NCI-H2029 (cell line): ENCODE measurements around the gene CFAP47.
A peak's percentile ranks its signal among the peaks of the same experiment; 100 is the strongest.
"Not testable (repeated sequence)": the region's sequence is repeated elsewhere in the genome, so short reads cannot be mapped to it uniquely, and the experiment has no call there.

Experiments used
- DNase-seq: peaks from one replicate; lab custom pipeline; 2025; lab: John Stamatoyannopoulos, UW

Gene CFAP47, protein sequence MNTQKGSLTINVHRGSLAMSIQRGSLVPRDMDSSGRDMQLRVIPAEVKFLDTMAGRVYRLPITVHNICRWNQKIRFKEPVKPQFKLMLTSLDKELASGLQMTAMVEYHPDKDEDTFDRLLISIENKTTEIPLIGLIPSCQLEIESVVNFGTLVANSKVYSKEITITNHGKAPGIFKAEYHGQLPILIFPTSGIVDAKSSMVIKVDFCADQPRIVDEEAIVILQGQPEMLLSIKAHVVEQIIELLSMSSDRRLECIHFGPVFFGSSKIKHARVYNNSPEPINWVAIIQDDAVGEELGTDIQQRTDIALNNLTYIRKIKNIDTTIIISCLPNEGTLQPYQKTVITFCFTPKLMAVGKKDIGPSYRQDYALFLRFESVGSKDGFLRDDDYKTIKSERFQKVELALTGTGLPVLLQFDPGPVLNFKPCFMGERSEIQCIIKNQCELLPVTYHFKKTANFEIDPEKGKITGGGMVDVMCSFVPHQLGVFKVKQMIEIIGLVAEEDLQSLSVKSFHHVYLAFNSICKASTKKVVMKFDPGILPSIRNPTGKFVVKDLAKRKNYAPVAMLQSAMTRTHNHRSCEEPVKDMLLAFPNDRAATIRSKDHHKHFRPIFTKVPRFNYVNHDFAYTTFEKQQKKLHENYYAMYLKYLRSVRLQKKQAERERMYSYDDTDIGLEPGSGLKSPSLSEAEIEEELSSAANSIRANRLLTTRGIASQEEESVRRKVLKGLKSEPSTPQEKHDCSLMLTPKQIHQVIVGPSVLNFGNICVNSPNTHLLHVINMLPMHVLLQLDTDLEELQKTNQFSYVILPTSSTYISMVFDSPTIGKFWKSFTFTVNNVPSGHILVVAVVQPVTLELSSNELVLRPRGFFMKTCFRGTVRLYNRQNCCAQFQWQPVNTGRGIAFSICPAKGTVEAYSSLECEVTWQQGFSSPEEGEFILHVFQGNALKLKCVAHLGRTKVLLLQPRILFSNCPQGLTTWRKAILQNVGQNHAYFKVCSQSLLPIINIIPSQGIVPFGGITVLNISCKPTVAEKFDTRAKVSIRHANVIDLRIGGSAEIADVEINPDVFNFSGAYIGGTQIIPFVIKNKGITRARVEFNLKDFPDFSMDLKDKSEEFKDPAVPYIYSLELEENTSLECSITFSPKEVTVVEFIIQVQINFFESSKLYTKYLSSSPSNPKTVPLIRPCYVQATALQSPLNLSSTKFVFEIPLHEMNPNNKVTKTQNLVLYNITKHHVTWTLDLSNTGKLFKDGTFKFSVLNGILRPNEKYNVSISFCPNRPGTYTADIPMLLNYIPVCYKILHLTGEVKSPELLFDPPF (N-terminal part only)

GRCh38 chrX:35919536-35920309, at the start of gene CFAP47:
Gene CFAP47 (plus strand): TSS chrX:35919734. CDS start chrX:35919800, 66 bp downstream.
- peak; percentile 43 for DNase-seq

DNA sequence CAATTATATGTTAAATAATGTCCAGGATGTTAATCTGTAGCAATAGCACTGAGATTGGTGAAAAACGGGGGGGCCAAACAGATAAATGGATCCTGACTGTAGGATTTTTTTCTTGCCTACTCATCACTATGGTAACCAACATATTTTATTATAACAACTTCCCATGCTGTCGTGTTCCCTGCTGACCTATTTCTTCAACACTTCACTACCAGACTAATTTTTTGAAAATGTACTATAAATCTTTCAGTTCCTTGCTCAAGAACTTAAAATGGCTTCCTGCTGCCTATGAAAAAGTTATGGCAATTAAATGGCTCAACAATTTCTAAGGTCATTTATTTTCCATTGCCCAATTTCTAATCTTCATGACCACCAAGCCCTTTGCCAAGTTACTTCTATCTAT, 38.9 kb upstream of the CFAP47 start:
- no peak for DNase-seq

- no peak for DNase-seq
Measured at GRCh38 chrX:35886135-35886534, 33.4 kb upstream of the CFAP47 start.

DNA sequence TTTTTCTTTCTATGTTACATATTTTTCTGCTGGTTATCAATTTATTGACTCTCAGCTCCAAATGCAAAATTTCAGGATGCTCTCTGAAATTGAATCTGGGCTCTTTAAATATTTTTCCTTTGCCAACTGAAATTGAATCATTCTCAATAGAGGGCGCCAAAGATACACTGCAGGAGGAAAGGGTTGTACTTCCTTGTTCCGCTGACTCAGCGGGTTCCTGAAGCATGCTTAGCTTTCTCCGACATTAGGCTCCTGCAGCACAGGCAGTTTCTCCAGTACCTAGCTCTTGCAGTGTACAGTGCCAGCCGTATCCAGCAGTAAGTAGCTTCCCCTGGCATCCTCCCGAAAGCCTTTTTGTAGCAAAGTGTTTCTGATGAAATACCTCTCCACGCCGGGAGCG, 28.8 kb upstream of the CFAP47 start:
- peak; percentile 53 for DNase-seq

GRCh38 chrX:35986816-35987215, 67.3 kb downstream of the CFAP47 start:
- not testable (repeated sequence) for DNase-seq

GRCh38 chrX:36007207-36007606, 87.7 kb downstream of the CFAP47 start:
- no peak for DNase-seq

DNA sequence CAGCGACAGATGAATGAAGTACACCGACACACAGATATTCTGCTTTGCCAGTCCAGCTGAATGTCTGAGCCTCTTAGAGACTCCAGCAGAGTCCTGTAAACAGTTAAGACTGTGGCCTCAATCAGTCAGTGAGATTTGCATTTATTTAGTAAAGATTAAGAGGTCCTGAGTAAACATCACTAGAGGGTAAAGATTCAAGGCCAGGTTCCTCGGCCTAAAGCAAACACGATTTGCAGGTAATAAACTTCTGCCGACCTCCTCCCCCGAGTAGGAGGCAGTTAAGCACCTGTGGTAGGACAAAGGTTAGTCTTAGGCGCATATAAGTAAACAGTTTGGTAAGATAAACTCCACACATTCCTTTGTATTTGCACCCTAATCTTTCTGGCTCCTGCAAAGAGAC, 99.6 kb downstream of the CFAP47 start:
- no peak for DNase-seq

DNA sequence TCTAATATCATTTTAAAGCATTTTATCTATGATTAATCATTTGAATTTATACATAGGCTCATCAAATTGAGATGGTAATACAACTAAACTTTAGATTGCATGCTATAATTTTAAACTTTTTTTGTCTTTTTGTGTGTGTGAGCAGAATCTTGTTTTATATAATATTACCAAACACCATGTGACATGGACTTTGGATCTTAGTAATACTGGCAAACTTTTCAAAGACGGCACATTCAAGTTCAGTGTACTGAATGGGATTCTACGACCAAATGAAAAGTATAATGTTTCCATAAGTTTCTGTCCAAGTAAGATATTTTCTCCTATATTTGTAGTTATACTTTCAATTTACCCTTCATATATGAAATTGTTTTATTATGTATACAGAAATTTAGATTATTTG, 116.0 kb downstream of the CFAP47 start:
- no peak for DNase-seq

DNA sequence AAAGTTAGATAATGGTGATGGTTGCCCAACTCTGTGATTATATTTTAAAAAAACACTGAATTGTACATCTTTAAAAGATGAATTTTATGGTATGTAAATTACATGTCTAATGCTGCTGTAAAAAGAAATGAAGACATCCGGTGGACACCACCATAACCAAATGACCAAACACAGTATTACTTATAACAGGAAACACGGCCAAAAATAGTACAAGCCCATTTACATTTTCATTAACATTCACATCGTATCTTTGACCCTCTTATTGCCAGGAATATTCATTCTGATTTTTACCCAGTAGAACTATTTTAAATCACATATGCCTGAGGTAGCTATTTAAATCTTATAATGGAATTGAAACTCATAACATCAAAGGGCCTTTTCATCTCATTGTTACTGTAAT, 143.2 kb downstream of the CFAP47 start:
- DNase-seq, result no peak

DNA sequence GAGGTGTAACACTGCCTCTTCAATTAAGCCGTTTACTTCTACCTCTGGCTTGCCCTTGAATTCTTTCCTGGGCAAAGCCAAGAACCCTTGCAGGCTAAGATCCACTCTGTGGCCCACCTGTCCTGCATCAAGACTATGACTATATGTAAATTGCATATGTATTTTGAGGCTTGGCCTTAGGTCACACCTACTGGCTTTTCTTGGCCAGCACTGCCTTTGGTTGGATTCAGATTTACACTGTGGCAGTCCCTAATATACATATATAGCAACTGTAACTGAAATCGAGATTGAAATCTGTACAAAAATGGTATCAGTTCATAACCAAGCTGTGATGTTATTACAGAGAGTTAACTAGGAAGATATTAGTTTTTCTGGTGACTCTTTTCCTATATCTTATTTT, 151.5 kb downstream of the CFAP47 start:
- DNase-seq, result no peak

GRCh38 chrX:36075009-36075408, 155.5 kb downstream of the CFAP47 start:
- DNase-seq, result not testable (repeated sequence)

DNA sequence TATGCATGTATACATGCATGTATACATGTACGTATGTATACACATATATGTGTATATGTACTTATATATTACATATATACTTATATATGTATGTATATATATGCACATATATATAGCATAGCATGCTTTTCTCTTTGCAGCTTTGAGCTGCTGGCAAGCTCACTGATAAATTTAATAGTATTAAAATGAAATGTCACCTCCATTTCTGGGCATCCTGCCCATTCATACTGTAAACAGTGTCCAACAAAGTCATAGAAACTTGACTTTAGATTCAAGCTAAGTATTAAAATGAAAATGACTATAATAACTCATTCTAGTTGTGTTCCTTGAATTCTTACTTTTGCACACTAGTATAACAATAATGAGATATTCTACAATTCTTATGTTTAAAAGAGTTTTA, 163.7 kb downstream of the CFAP47 start:
- no peak for DNase-seq

DNA sequence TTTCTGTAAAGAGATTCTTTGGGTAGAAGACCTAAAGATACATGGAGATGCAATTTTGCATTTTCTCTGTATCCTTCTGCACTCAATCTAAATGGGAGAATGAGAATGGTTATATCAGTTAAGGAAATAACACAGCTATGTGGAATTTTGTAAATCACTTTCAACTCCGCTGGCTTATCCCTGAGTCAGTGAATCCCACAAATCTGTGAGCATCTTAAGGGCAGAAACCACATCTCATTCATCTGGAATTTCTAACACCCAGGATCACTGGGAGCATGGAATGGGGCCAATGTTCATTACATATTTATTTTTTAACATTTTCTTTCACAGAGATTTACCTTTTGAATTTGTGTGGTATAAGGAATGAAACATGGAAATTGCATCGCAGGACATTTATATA, 167.8 kb downstream of the CFAP47 start:
- DNase-seq, result no peak

DNA sequence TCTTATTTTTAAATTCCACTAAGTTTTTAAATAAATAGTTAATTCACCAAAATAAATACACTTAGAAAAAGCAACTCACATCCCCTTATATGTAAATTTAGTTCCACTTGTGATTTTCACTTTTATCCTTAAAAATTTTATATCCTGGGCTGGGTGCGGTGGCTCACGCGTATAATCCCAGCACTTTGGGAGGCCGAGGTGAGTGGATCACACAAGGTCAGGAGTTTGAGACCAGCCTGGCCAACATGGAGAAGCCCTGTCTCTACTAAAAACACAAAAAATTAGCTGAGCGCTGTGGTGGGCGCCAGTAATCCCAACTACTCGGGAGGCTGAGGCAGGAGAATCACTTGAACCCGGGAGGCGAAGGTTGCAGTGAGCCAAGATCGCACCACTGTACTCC, 169.4 kb downstream of the CFAP47 start:
- DNase-seq, result not testable (repeated sequence)

GRCh38 chrX:36102425-36102824, 182.9 kb downstream of the CFAP47 start:
- DNase-seq, result no peak

GRCh38 chrX:36116222-36116621, 196.7 kb downstream of the CFAP47 start:
- DNase-seq, result no peak

- DNase-seq, result no peak
Measured at GRCh38 chrX:36159254-36159653, 239.7 kb downstream of the CFAP47 start.

DNA sequence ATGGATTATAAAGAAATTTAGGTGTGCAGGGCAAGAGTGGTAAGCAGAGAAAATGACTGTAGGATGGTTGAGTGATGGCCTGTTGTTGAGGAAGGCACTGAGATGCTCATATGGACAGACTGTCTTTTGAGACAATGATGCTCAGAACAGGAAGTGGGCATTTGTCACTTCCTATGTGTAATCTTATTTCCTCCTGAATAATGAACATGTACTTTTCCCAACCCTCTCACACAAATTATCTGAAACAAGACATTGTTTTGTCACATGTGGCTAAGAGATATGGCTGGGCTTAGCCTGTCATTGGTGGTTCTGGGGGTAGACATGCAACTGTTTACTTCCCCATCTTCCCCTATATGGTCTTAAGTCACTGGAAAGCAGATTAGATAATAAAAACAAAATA, 240.5 kb downstream of the CFAP47 start:
- no peak for DNase-seq

- no peak for DNase-seq
Measured at GRCh38 chrX:36198575-36198974, 279.0 kb downstream of the CFAP47 start.

DNA sequence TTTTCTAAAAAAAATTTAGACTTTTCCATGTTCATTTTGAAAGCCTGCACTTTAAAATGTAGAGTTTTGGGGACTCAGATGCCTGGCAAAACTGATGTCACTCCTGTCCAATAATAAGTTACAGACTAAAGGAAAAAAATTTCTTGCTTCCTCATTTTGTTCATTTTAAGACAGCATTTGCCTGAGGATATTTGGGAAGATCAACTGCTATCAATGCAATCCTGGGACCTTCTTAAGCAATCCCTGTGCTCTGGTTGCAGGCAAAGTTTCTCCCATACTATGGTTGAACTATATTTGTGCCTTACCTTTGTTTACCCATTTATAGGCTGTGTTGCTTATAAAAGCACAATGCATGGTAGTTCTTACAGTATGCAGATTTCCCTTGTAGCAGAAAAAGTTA, 280.4 kb downstream of the CFAP47 start:
- DNase-seq, result no peak

DNA sequence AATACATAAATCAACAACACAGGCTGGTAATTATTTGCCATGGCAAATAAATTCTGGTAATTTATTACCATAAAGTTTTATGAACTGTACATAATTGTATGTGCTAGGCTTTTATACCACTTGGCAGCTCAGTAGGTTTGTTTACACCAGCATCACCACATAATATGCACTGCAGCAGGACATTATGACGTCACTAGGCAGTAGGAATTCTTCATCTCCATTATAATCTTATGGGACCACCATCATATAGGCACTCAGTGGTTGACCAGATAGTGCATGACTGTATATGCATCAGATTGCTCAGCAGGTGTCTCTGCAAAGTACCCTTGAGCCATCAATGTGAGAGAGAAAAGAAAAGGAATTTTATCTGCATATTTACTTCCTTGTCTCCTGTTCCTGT, 295.4 kb downstream of the CFAP47 start:
- DNase-seq, result peak; percentile 30
